H1 (cell line): ENCODE data around the gene HSFX2. TPM values are rescaled to one million over a fixed set of nuclear protein-coding genes. Genes with fewer than 3 reads are reported as not detected.
"Not testable (repeated sequence)": the region's sequence is repeated elsewhere in the genome, so short reads cannot be mapped to it uniquely, and the experiment has no call there.

Experiments used
- CTCF ChIA-PET: fragments of 300-600 bp; sonication (Branson Sonifier 250); formaldehyde crosslinking; loops from one replicate; lab custom pipeline; 2021; ENCODE audit not compliant: partially characterized antibody; lab: Charles Lee
- POLR2A ChIA-PET: fragments of 300-600 bp; sonication (Branson Sonifier 250); formaldehyde crosslinking; loops from one replicate; lab custom pipeline; 2021; ENCODE audit warnings: inconsistent platforms; ENCODE audit not compliant: partially characterized antibody; lab: Charles Lee
- DNase-seq, 2 experiments: peaks; one replicate each; pipeline versions ENCODE4 v3.0.0 to v3.0.0-alpha.2; 2010 to 2022; ENCODE audit warnings: low spot score in 2 of 2, low read depth in 1 of 2, mixed read lengths in 1 of 2
- FAIRE-seq: peaks from 2 replicates; lab custom pipeline; 2011; peaks lifted over from hg19 to GRCh38; lab: Jason Lieb, UNC
- H2AFZ ChIP-seq: 2 replicates; pipeline ENCODE4 v1.8.1; 2012; ENCODE audit warnings: low read length, inconsistent platforms
- H2AK5ac ChIP-seq: 2 replicates; pipeline ENCODE4 v1.6.1; 2013; ENCODE audit warnings: low read depth, low read length
- H2BK120ac ChIP-seq: replicated peaks from 2 replicates; pipeline ENCODE3; 2013; ENCODE audit warnings: low read depth, low read length, inconsistent platforms
- H2BK12ac ChIP-seq: 2 replicates; pipeline ENCODE4 v1.6.1; 2013; ENCODE audit warnings: low read depth, low read length
- H2BK15ac ChIP-seq: 2 replicates; pipeline ENCODE4 v1.6.1; 2013; ENCODE audit warnings: low read length
- H2BK20ac ChIP-seq: 2 replicates; pipeline ENCODE4 v1.6.1; 2013; ENCODE audit warnings: low read length
- H2BK5ac ChIP-seq: 2 replicates; pipeline ENCODE4 v1.6.1; 2013; ENCODE audit warnings: low read depth, low read length
- H3K14ac ChIP-seq: 2 replicates; pipeline ENCODE4 v1.6.1; 2013; ENCODE audit warnings: inconsistent platforms; ENCODE audit not compliant: insufficient read length
- H3K18ac ChIP-seq: 2 replicates; pipeline ENCODE4 v1.6.1; 2013; ENCODE audit warnings: low read length; ENCODE audit errors: extremely low read depth
- H3K23ac ChIP-seq: 2 replicates; pipeline ENCODE4 v1.6.1; 2013; ENCODE audit warnings: inconsistent platforms; ENCODE audit not compliant: insufficient read length
- H3K23me2 ChIP-seq: 2 replicates; pipeline ENCODE4 v1.6.1; 2013; ENCODE audit warnings: low read depth, low read length
- H3K27ac ChIP-seq: 2 replicates; pipeline ENCODE4 v1.6.1; 2011; ENCODE audit warnings: low read depth, low read length, inconsistent platforms
- H3K27me3 ChIP-seq, 4 experiments: replicated peaks in 1 of 4; 1 replicate in 1 of 4; 2 replicates in 3 of 4; pipeline versions ENCODE4 v1.6.1 to v1.8.1; 2011 to 2013; ENCODE audit warnings: low read length in 3 of 4, mild to moderate bottlenecking in 3 of 4, inconsistent platforms in 2 of 4, mixed read lengths in 2 of 4, moderate library complexity in 1 of 4; ENCODE audit not compliant: control insufficient read depth in 3 of 4, insufficient read depth in 3 of 4; ENCODE audit errors: extremely low read depth in 1 of 4
- H3K36me3 ChIP-seq, 4 experiments: 2 replicates each; pipeline versions ENCODE4 v1.6.1 to v1.8.1; 2011 to 2013; ENCODE audit warnings: mild to moderate bottlenecking in 4 of 4, low read length in 3 of 4, moderate library complexity in 2 of 4, control low read depth in 1 of 4, inconsistent platforms in 1 of 4; ENCODE audit not compliant: insufficient read depth in 4 of 4, control insufficient read depth in 2 of 4
- H3K4ac ChIP-seq: replicated peaks from 2 replicates; pipeline ENCODE3; 2013; ENCODE audit warnings: low read length, low read depth, mixed read lengths, inconsistent platforms; ENCODE audit not compliant: insufficient read length
- H3K4me1 ChIP-seq, 4 experiments: replicated peaks in 1 of 4; 1 replicate in 1 of 4; 2 replicates in 3 of 4; pipeline versions ENCODE4 v1.6.1 to v1.8.1; 2011 to 2013; ENCODE audit warnings: low read length in 3 of 4, inconsistent platforms in 2 of 4, mixed read lengths in 1 of 4; ENCODE audit not compliant: insufficient read depth in 4 of 4, control insufficient read depth in 3 of 4
- H3K4me2 ChIP-seq, 2 experiments: 2 replicates each; pipeline versions ENCODE4 v1.6.1 to v1.8.1; 2011 to 2013; ENCODE audit warnings: low read depth in 2 of 2, low read length in 2 of 2, control low read depth in 1 of 2, inconsistent platforms in 1 of 2, mild to moderate bottlenecking in 1 of 2; ENCODE audit not compliant: insufficient read depth in 1 of 2
- H3K4me3 ChIP-seq, 4 experiments: fragments of 200-600, 300-600 bp in 1 of 4; sonication (generic), shearing (Covaris generic), sonication (Bioruptor Twin) in 1 of 4; 2 replicates each; pipeline versions ENCODE4 v1.5.1 to v1.8.1; 2011 to 2016; ENCODE audit warnings: low read length in 4 of 4, low read depth in 3 of 4, control low read depth in 2 of 4, inconsistent platforms in 2 of 4, mild to moderate bottlenecking in 2 of 4, mixed read lengths in 1 of 4, moderate library complexity in 1 of 4; ENCODE audit not compliant: insufficient read depth in 2 of 4; ENCODE audit errors: extremely low read depth in 1 of 4
- H3K56ac ChIP-seq: replicated peaks from 2 replicates; pipeline ENCODE3; 2013; ENCODE audit warnings: low read depth, mild to moderate bottlenecking, mixed read lengths, low read length, inconsistent platforms; ENCODE audit not compliant: insufficient read length
- H3K79me1 ChIP-seq: 2 replicates; pipeline ENCODE4 v1.6.1; 2013; ENCODE audit warnings: low read depth, low read length, control low read depth
- H3K79me2 ChIP-seq, 2 experiments: 2 replicates each; pipeline versions ENCODE4 v1.6.1 to v1.8.1; 2012 to 2013; ENCODE audit warnings: low read length in 2 of 2, mild to moderate bottlenecking in 2 of 2, inconsistent platforms in 1 of 2; ENCODE audit not compliant: insufficient read depth in 2 of 2, control insufficient read depth in 1 of 2
- H3K9ac ChIP-seq, 4 experiments: replicated peaks in 1 of 4; 1 replicate in 1 of 4; 2 replicates in 3 of 4; pipeline versions ENCODE4 v1.6.1 to v1.8.1; 2011 to 2013; ENCODE audit warnings: low read depth in 3 of 4, low read length in 3 of 4, control low read depth in 2 of 4, mild to moderate bottlenecking in 2 of 4, moderate library complexity in 2 of 4, inconsistent platforms in 1 of 4; ENCODE audit errors: extremely low read depth in 1 of 4
- H3K9me3 ChIP-seq, 2 experiments: 2 replicates each; pipeline versions ENCODE4 v1.6.1 to v1.8.1; 2012 to 2013; ENCODE audit warnings: mild to moderate bottlenecking in 2 of 2, moderate library complexity in 2 of 2, control low read depth in 1 of 2, inconsistent platforms in 1 of 2, low read depth in 1 of 2, low read length in 1 of 2, mixed read lengths in 1 of 2; ENCODE audit not compliant: insufficient read depth in 2 of 2
- H4K20me1 ChIP-seq, 2 experiments: replicated peaks in 1 of 2; 2 replicates each; pipeline versions ENCODE3 to v1.8.1; 2011 to 2013; ENCODE audit warnings: inconsistent platforms in 2 of 2, low read length in 2 of 2, mild to moderate bottlenecking in 1 of 2; ENCODE audit not compliant: insufficient read depth in 2 of 2, control insufficient read depth in 1 of 2
- H4K5ac ChIP-seq: 2 replicates; pipeline ENCODE4 v1.6.1; 2013; ENCODE audit warnings: low read length, low read depth, mixed read lengths, inconsistent platforms; ENCODE audit not compliant: insufficient read length
- H4K8ac ChIP-seq: 2 replicates; pipeline ENCODE4 v1.8.0; 2013; ENCODE audit warnings: mild to moderate bottlenecking, moderate library complexity, low read length, inconsistent platforms; ENCODE audit not compliant: insufficient read depth; ENCODE audit errors: extremely low read depth
- H4K91ac ChIP-seq: replicated peaks from 2 replicates; pipeline ENCODE3; 2013; ENCODE audit warnings: low read length, mixed read lengths, inconsistent platforms; ENCODE audit not compliant: insufficient read length
- WGBS, 2 experiments: shearing (Covaris generic) in 1 of 2; methylation state at CpG; one replicate each; pipeline versions ENCODE4 v1.1.6 to v1.1.7; 2013 to 2015; ENCODE audit warnings: low lambda C conversion rate in 2 of 2, mixed read lengths in 2 of 2, inconsistent platforms in 1 of 2, low coverage in 1 of 2, missing lambda C conversion rate in 1 of 2; ENCODE audit not compliant: insufficient replicate concordance in 2 of 2, insufficient coverage in 1 of 2, insufficient read length in 1 of 2; ENCODE audit errors: extremely low coverage in 1 of 2, missing lambda C conversion rate in 1 of 2; 5-methylcytosine and 5-hydroxymethylcytosine counted together
- polyA plus RNA-seq, 7 experiments: library from polyadenylated mRNA; depleted of rRNA in 3 of 7; stranded (reverse) in 5 of 7; unstranded in 2 of 7; fragments of >200 nt in 5 of 7; fragments of 200-250 nt in 2 of 7; gene quantifications; 1 replicate in 5 of 7; 2 replicates in 1 of 7; 4 replicates in 1 of 7; pipeline versions ENCODE4 v1.2.1 to v1.2.3, GENCODE V29; 2011 to 2013; ENCODE audit warnings: missing spikeins in 2 of 7, mixed read lengths in 2 of 7
- total RNA-seq: library from RNA; stranded (reverse); fragmentation: NEBNext Ultra II Directional; extraction: Animal tissue kit (Norgen Biotek cat#: 25700); gene quantifications from 2 replicates; pipeline ENCODE4 v1.2.1, GENCODE V29; 2021

Gene HSFX2
- total and polyA plus RNA-seq, 2 of the 8 experiments (the other 6 are each of a cell fraction or from before 2014, with no cell fraction given), result 0.17 TPM; not detected in 1

DNA sequence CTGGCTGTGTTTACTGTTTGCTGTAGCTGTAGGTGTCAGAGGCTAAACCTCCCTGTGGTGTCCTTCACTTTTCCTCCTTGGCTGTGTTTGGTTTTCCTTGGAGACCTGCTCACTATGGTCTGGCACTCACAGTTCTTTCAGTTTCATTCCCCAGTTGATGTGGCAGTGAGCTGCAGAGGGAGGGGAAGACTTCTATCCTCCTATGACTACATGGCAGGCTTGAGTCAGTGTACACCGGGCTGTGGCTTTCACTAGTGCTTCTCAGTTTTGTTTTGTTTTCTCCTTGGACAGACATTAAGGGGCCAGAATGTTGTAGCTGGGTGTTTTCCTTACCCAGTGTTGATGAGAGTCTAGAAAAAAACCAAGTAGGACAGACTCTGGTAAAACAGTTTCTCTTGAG lies 21.7 kb downstream of the HSFX2 start:
- H3K23me2 ChIP-seq, H2BK120ac ChIP-seq, DNase-seq, H3K79me1 ChIP-seq, H3K4me2 ChIP-seq, H3K14ac ChIP-seq, H2AK5ac ChIP-seq, H3K4ac ChIP-seq, H2BK20ac ChIP-seq, H2BK15ac ChIP-seq, H2BK5ac ChIP-seq, H3K27me3 ChIP-seq, H3K79me2 ChIP-seq, H3K9ac ChIP-seq, H3K23ac ChIP-seq, POLR2A ChIA-PET, H3K4me3 ChIP-seq, H2BK12ac ChIP-seq, H3K4me1 ChIP-seq, H4K20me1 ChIP-seq, H3K27ac ChIP-seq, H2AFZ ChIP-seq, H3K18ac ChIP-seq, H3K56ac ChIP-seq, H3K9me3 ChIP-seq, H4K8ac ChIP-seq, H3K36me3 ChIP-seq, H4K5ac ChIP-seq, FAIRE-seq, H4K91ac ChIP-seq: not testable (repeated sequence)
- no CpG with 5 or more reads among the region's 1 CpG for WGBS, 2 experiments
- CTCF ChIA-PET, result interaction anchor here (1.1 kb wide), 1 partner anchor 61 kb away, joined by 3 read pairs; no protein-coding TSS in a partner anchor
